Measurements from ENCODE around the gene TSPAN9. TPM values are rescaled to one million over a fixed set of nuclear protein-coding genes. Genes with fewer than 3 reads are reported as not detected.

TSPAN9 gene
- total RNA-seq, 4 donors from 2014 or later: 27.9 to 49.1 (median 42.0) TPM

DNA sequence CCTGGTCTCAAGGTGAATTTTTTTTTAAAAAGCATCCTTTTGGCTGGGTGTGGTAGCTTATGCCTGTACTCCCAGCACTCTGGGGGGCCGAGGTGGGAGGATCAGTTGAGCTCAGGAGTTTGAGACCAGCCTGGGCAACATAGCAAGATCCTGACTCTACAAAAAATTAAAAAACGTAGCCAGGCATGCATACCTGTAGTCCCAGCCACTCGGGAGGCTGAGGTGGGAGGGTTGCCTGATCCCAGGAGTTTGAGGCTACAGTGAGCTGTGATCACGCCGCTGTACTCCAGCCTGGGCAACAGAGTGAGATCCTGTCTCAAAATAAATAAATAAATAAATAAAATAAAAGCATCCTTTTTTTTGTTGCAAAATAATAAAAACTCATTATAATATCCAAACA lies 12.4 kb downstream of the TSPAN9 start:
- TF ChIP-seq, protein P1, sequence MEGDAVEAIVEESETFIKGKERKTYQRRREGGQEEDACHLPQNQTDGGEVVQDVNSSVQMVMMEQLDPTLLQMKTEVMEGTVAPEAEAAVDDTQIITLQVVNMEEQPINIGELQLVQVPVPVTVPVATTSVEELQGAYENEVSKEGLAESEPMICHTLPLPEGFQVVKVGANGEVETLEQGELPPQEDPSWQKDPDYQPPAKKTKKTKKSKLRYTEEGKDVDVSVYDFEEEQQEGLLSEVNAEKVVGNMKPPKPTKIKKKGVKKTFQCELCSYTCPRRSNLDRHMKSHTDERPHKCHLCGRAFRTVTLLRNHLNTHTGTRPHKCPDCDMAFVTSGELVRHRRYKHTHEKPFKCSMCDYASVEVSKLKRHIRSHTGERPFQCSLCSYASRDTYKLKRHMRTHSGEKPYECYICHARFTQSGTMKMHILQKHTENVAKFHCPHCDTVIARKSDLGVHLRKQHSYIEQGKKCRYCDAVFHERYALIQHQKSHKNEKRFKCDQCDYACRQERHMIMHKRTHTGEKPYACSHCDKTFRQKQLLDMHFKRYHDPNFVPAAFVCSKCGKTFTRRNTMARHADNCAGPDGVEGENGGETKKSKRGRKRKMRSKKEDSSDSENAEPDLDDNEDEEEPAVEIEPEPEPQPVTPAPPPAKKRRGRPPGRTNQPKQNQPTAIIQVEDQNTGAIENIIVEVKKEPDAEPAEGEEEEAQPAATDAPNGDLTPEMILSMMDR (IDR thresholded peaks at IDR 0.05): no peak
- no peak for TF ChIP-seq POLR2A (IDR thresholded peaks at IDR 0.05)
- no peak overlapping the region for H3K4me3 ChIP-seq (ENCODE audit: low read depth, poor library complexity, severe bottlenecking)
- no peak for DNase-seq (ENCODE audit: low spot score in 2 of 2)
- intact Hi-C loops (cut with DNase I; ENCODE audit: low total_unique reads): no loop called here
- WGBS, 2 donors: 97 to 98% methylated on average over 5 of the region's 5 CpGs

DNA sequence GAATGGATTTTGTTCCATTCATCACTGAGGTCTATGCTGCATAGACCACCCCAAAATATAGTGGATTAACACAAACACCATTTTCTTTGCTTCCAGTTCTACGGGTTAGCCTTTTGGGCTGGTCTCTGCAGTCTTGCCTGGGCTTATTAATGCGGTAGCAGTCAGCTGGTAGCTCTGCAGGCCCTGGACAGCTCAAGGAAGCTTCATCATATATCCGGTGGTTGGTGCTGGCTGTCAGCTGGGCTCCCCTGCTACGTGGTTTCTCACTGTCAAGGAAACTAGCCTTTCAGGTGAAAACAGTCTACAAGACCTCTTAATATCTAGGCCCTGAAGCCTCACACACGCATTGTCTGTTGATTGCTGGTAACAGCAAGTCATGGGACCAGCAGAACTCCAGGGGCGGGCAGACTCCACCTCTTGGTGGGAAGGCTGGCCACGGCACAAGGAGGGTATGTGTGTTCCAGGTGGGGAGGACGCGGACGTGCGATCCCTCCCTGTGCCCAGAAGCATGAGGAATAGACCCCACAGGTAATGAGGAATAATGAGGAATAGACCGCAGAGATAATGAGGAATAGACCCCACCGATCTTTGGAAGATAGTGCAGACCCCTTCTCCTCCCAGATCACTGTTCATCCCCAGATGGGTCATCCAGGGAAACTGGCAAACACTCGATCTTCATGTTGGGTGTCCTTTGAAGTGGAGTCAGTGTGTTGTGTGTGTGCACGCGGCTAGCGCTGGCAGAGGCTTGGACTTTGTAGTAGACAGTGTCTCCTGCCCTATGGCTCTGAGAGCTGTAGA lies 13.3 kb downstream of the TSPAN9 start:
- WGBS, 2 donors: 87 to 91% methylated on average over 15 to 17 of the region's 17 CpGs
- intact Hi-C loops (cut with DNase I; ENCODE audit: low total_unique reads): no loop called here
- no peak overlapping the region for H3K4me3 ChIP-seq (ENCODE audit: low read depth, poor library complexity, severe bottlenecking)
- no peak for DNase-seq (ENCODE audit: low spot score in 2 of 2)
- no peak for TF ChIP-seq POLR2A (IDR thresholded peaks at IDR 0.05)
- TF ChIP-seq, protein P1 (IDR thresholded peaks at IDR 0.05): no peak

DNA sequence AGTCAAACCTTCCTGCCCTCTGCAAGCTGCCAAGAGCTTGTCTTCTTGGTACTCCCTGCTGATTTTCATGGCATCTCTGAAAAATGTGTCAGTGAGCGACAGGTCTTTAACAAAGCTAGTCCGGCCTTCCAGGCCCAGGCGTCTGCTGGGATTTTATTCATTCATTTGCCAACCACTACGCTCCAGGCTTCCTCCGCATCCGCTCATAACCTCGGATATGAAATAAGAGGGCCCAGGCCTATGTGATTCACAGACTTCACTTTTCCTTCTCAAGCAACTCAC lies 13.8 kb downstream of the TSPAN9 start:
- WGBS, 2 donors: 79 to 88% methylated on average over 7 of the region's 7 CpGs
- no peak for DNase-seq (ENCODE audit: low spot score in 2 of 2)
- intact Hi-C loops (cut with DNase I; ENCODE audit: low total_unique reads): no loop called here
- no peak overlapping the region for H3K4me3 ChIP-seq (ENCODE audit: low read depth, poor library complexity, severe bottlenecking)
- TF ChIP-seq, protein P1 (IDR thresholded peaks at IDR 0.05): no peak
- no peak for TF ChIP-seq POLR2A (IDR thresholded peaks at IDR 0.05)

DNA sequence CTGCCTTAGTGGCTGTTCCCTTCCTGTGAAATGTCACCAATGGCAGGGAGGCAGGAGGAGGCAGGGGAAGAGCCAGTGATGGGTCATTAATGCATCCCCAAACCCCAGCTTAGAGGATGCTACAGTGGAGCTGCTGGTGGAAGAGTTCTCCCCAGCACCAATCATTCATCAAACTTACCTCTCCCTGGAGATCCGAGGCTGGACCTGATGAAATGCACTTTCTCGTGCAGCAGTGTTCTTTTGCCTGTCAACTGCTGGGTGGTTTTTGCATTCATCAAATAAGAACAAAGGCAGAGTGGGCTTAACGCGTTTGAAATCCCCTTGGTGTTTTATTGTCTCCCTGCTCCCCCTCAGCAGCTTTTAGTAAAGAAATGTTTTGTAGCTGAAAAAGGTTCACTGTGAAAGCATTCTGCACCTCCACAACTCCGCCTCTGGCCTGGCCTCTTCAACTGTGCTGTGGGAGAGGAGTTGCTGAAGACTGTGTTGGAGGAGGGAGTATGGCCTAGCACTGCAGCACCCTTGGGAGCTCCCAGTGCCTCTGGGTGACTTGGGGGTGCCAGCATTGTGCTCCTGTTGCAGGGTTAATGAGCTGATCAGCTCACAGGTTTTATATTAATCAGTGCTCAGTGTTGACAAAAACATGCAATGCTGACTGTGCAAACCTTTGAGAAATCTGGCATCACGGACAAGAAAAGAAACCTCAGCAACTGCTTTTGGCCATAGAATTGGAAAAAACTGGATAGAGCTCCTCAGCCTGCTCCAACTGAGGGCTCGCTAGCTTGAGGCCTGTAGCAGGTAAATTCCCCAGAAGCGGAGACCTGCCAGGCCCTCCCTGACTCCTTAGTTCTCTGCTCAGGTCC lies 14.4 kb downstream of the TSPAN9 start:
- intact Hi-C loops (cut with DNase I; ENCODE audit: low total_unique reads): no loop called here
- no peak overlapping the region for H3K4me3 ChIP-seq (ENCODE audit: low read depth, poor library complexity, severe bottlenecking)
- WGBS, 2 donors: 57 to 61% methylated on average over 8 of the region's 8 CpGs
- TF ChIP-seq, protein P1 (IDR thresholded peaks at IDR 0.05): no peak
- TF ChIP-seq POLR2A (IDR thresholded peaks at IDR 0.05): no peak
- no peak for DNase-seq (ENCODE audit: low spot score in 2 of 2)

DNA sequence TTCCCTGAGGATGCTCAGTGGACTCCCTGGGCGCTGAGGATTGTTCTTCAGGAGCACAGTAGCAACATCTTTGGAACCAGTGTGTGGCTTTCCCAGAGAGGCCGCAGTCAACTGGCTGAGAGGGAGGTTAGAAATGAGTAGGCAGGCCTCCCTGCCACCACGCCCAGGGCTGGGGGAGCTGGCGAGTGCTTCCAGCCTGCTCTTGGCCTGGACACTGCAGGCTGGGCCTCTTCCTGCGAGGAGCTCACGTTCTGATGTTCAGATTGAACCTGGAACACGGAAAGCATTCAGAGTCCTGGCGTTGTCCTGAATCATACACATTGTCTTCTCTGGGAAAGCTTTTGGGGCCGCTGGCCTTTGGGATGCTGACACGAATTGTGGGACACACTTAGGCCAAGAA lies 15.6 kb downstream of the TSPAN9 start:
- no peak for TF ChIP-seq POLR2A (IDR thresholded peaks at IDR 0.05)
- TF ChIP-seq, protein P1 (IDR thresholded peaks at IDR 0.05): no peak
- WGBS, 2 donors: 81 to 84% methylated on average over 10 of the region's 10 CpGs
- no peak for DNase-seq (ENCODE audit: low spot score in 2 of 2)
- intact Hi-C loops (cut with DNase I; ENCODE audit: low total_unique reads): no loop called here
- no peak overlapping the region for H3K4me3 ChIP-seq (ENCODE audit: low read depth, poor library complexity, severe bottlenecking)

Measured in lower leg skin (tissue), 4 donors.